Endodermal cell (in vitro differentiated cells): Measurements from ENCODE around the gene XAGE1B. TPM values are rescaled to one million over a fixed set of nuclear protein-coding genes. Genes with fewer than 3 reads are reported as not detected.
"Not testable (repeated sequence)": the region's sequence is repeated elsewhere in the genome, so short reads cannot be mapped to it uniquely, and the experiment has no call there.

ENCODE experiments used
- DNase-seq: peaks from one replicate; pipeline ENCODE4 v3.0.0-alpha.2; 2017
- H3K27ac ChIP-seq: 2 replicates; pipeline ENCODE4 v1.5.1; 2013; ENCODE audit warnings: mild to moderate bottlenecking, low read depth, low read length, moderate library complexity
- H3K27me3 ChIP-seq: 2 replicates; pipeline ENCODE4 v1.6.1; 2013; ENCODE audit warnings: mild to moderate bottlenecking, low read length, moderate library complexity; ENCODE audit not compliant: insufficient read depth, control insufficient read depth, poor library complexity, severe bottlenecking
- H3K36me3 ChIP-seq: 2 replicates; pipeline ENCODE4 v1.7.0; 2013; ENCODE audit warnings: mild to moderate bottlenecking, low read length, moderate library complexity; ENCODE audit not compliant: control insufficient read depth, insufficient read depth
- H3K4me1 ChIP-seq: one replicate; pipeline ENCODE4 v1.7.0; 2013; ENCODE audit warnings: low read length; ENCODE audit not compliant: control insufficient read depth, insufficient read depth
- H3K4me3 ChIP-seq: 2 replicates; pipeline ENCODE4 v1.5.1; 2013; ENCODE audit warnings: mild to moderate bottlenecking, low read length, moderate library complexity
- H3K9ac ChIP-seq: 2 replicates; pipeline ENCODE4 v1.6.1; 2013; ENCODE audit warnings: mild to moderate bottlenecking, low read length, moderate library complexity; ENCODE audit not compliant: poor library complexity, severe bottlenecking; ENCODE audit errors: extremely low read depth
- H3K9me3 ChIP-seq: 2 replicates; pipeline ENCODE4 v1.6.1; 2013; ENCODE audit warnings: mild to moderate bottlenecking, low read length, moderate library complexity; ENCODE audit not compliant: control insufficient read depth
- H3K27ac Mint-ChIP-seq: 2 replicates; pipeline ENCODE4 v1.8.0; 2020; ENCODE audit warnings: mixed read lengths
- H3K27me3 Mint-ChIP-seq: 2 replicates; pipeline ENCODE4 v1.8.0; 2021; ENCODE audit warnings: mild to moderate bottlenecking, mixed read lengths; ENCODE audit not compliant: insufficient read depth
- H3K36me3 Mint-ChIP-seq: 2 replicates; pipeline ENCODE4 v1.8.0; 2020; ENCODE audit warnings: low read depth, mixed read lengths
- H3K4me1 Mint-ChIP-seq: 2 replicates; pipeline ENCODE4 v1.8.0; 2020; ENCODE audit warnings: mixed read lengths
- H3K4me3 Mint-ChIP-seq: 2 replicates; pipeline ENCODE4 v1.8.0; 2020; ENCODE audit warnings: mild to moderate bottlenecking, moderate library complexity, mixed read lengths
- H3K9me3 Mint-ChIP-seq: 2 replicates; pipeline ENCODE4 v1.8.0; 2020; ENCODE audit warnings: mild to moderate bottlenecking, mixed read lengths
- WGBS, 2 experiments: methylation state at CpG; one replicate each; pipeline versions ENCODE4 v1.1.5 to v1.1.7; 2013; ENCODE audit warnings: missing lambda C conversion rate in 2 of 2, mixed read lengths in 1 of 2; ENCODE audit not compliant: insufficient coverage in 1 of 2, insufficient read length in 1 of 2; 5-methylcytosine and 5-hydroxymethylcytosine counted together
- total RNA-seq, 2 donors: library from RNA; stranded (reverse); fragmentation: NEBNext Ultra II Directional in 1 of 2; extraction: Animal tissue kit (Norgen Biotek cat#: 25700) in 1 of 2; gene quantifications; 2 replicates in 1 of 2; 3 replicates in 1 of 2; pipeline ENCODE4 v1.2.1, GENCODE V29; 2021
- TF ChIP-seq, protein P1 (sequence below): fragments of 200-600 bp; sonication (generic); conservative IDR thresholded peaks from 2 replicates; pipeline ENCODE4 v1.5.0; 2021; ENCODE audit warnings: antibody characterized with exemption, mild to moderate bottlenecking

The XAGE1B gene
- total RNA-seq, 2 donors from 2014 or later, result not detected

DNA sequence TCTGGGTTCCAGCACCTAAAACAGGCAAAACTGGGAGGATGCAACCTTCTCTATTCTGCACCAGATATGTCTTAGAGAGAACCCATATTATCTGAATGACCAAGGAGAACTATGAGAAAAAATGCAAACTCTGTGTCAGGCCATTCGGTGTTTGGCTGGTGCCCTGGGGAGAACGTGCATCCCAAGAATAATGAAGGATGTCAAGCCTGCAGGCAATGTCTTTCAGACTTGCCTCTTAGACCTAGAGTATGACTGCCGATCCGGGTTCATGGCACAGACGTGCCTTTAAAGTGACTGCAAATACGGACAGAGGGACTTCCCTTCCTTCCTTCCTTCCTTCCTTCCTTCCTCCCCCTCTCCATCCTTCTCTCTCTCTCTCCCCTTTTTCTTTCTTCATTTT lies 6.9 kb downstream of the XAGE1B start:
- Histone ChIP-seq H3K27me3 (no peaks in the 10 kb centered on the region), H3K4me1 (no peaks in the 10 kb centered on the region), H3K36me3 (no peaks in the 10 kb centered on the region), H3K9me3 (no peaks in the 10 kb centered on the region), H3K4me3 (no peak overlapping the region), H3K9ac (no peak overlapping the region), H3K27ac (no peak overlapping the region)
- Mint-ChIP-seq H3K4me3 (no peak overlapping the region), H3K4me1 (no peaks in the 10 kb centered on the region), H3K9me3 (peaks cover 32% of the 10 kb centered on the region), H3K36me3 (no peaks in the 10 kb centered on the region), H3K27me3 (peaks cover 1% of the 10 kb centered on the region), H3K27ac (no peak overlapping the region)
- TF ChIP-seq, protein P1, sequence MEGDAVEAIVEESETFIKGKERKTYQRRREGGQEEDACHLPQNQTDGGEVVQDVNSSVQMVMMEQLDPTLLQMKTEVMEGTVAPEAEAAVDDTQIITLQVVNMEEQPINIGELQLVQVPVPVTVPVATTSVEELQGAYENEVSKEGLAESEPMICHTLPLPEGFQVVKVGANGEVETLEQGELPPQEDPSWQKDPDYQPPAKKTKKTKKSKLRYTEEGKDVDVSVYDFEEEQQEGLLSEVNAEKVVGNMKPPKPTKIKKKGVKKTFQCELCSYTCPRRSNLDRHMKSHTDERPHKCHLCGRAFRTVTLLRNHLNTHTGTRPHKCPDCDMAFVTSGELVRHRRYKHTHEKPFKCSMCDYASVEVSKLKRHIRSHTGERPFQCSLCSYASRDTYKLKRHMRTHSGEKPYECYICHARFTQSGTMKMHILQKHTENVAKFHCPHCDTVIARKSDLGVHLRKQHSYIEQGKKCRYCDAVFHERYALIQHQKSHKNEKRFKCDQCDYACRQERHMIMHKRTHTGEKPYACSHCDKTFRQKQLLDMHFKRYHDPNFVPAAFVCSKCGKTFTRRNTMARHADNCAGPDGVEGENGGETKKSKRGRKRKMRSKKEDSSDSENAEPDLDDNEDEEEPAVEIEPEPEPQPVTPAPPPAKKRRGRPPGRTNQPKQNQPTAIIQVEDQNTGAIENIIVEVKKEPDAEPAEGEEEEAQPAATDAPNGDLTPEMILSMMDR, result no peak
- DNase-seq, result no peak
- 90 to 100% methylated on average over 2 to 6 of the region's 6 CpGs for WGBS, 2 experiments

DNA sequence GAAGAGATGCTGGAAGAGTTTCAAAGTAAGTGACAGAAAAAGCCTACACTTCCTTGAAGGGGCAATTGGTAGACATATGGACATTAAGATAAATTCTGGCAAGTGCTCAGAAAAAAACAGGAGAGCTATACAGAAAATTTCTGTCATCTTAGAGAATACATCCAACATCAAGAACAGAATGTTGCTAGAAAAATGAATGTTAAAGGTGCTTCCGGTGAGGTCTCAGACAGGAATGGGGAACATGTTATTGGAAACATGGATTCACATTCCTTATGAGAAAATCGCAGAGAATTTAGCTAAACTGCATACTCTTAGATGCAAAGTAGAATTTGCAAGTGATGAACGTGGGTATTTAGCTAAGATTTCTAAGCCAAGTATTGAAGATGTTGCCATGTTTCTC lies 9.5 kb downstream of the XAGE1B start:
- peaks cover 1% of the 10 kb centered on the region for H3K27me3 Mint-ChIP-seq
- H3K4me3 Mint-ChIP-seq, result no peak overlapping the region
- Histone ChIP-seq H3K9me3 (no peaks in the 10 kb centered on the region), H3K4me1 (no peaks in the 10 kb centered on the region), H3K4me3 (no peak overlapping the region), H3K9ac (no peak overlapping the region), H3K27me3 (no peaks in the 10 kb centered on the region), H3K36me3 (no peaks in the 10 kb centered on the region), H3K27ac (no peak overlapping the region)
- H3K4me1 Mint-ChIP-seq, result no peaks in the 10 kb centered on the region
- no peak for DNase-seq
- no peak overlapping the region for H3K27ac Mint-ChIP-seq
- no peaks in the 10 kb centered on the region for H3K36me3 Mint-ChIP-seq
- WGBS, 2 experiments, result 87 to 100% methylated on average over 1 to 3 of the region's 3 CpGs
- peaks cover 54% of the 10 kb centered on the region for H3K9me3 Mint-ChIP-seq
- TF ChIP-seq, protein P1, result no peak

DNA sequence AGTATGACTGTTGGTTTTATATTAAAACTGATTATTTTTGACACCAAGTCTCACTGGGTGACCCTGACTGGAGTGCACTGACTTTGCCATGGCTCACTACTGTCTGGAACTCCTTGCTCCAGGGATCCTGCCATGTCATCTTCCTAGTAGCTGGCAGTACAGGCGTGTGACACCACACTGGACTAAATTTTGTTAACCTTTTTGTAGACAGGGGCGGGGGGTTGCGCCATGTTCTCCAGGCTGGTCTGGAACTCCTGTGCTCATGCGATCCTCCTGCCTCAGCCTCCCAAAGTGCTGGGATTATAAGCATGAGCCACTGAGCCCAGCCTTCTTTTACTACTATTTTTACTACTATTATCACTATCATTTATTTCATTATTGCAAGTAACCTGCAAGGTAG lies 12.3 kb downstream of the XAGE1B start:
- Histone ChIP-seq H3K4me3 (no peak overlapping the region), H3K36me3 (no peaks in the 10 kb centered on the region), H3K27me3 (no peaks in the 10 kb centered on the region), H3K9me3 (no peaks in the 10 kb centered on the region), H3K27ac (no peak overlapping the region), H3K4me1 (no peaks in the 10 kb centered on the region), H3K9ac (no peak overlapping the region)
- TF ChIP-seq, protein P1, result no peak
- no peak overlapping the region for H3K4me3 Mint-ChIP-seq
- peaks cover 1% of the 10 kb centered on the region for H3K27me3 Mint-ChIP-seq
- H3K36me3 Mint-ChIP-seq, result no peaks in the 10 kb centered on the region
- H3K4me1 Mint-ChIP-seq, result no peaks in the 10 kb centered on the region
- H3K27ac Mint-ChIP-seq, result no peak overlapping the region
- peaks cover 49% of the 10 kb centered on the region for H3K9me3 Mint-ChIP-seq
- WGBS, 2 experiments, result 90 to 96% methylated on average over 4 of the region's 4 CpGs
- DNase-seq, result no peak

GRCh38 chrX:52501362-52501761 lies 15.5 kb downstream of the XAGE1B start:
- H3K27ac ChIP-seq, H3K27me3 ChIP-seq, H3K4me3 Mint-ChIP-seq, H3K27me3 Mint-ChIP-seq, DNase-seq, H3K4me3 ChIP-seq, H3K27ac Mint-ChIP-seq, H3K36me3 ChIP-seq, H3K4me1 ChIP-seq, H3K4me1 Mint-ChIP-seq, H3K9ac ChIP-seq, H3K36me3 Mint-ChIP-seq, H3K9me3 ChIP-seq: not testable (repeated sequence)
- WGBS, 2 experiments, result no CpG with 5 or more reads among the region's 6 CpGs
- peaks cover 29% of the 10 kb centered on the region for H3K9me3 Mint-ChIP-seq

DNA sequence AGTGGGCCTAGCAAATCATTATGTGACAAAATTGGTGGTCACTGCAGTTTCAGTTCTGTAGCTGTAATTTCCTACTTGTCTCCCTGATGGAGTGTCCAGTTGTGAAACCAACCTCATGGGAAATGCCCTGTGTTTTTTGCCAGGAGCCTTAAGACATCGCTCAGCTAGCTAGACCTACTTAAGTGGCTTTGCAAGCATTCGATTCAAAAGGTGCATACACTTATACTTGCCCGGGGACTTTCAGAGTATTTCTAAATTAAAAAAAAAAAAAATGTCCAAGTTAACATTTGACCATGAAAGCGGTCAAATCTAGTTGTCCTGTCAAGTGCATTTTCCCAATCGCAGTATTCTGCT lies 20.5 kb downstream of the XAGE1B start:
- H3K27ac ChIP-seq, H3K4me3 Mint-ChIP-seq, H3K4me1 ChIP-seq, H3K9me3 ChIP-seq, H3K9me3 Mint-ChIP-seq, H3K27me3 Mint-ChIP-seq, DNase-seq, H3K27me3 ChIP-seq, H3K9ac ChIP-seq, H3K4me1 Mint-ChIP-seq, H3K36me3 ChIP-seq, H3K4me3 ChIP-seq, H3K27ac Mint-ChIP-seq, H3K36me3 Mint-ChIP-seq: not testable (repeated sequence)
- no CpG with 5 or more reads among the region's 5 CpGs for WGBS, 2 experiments
